Measurements from ENCODE around the gene OTOP1.
"Not testable (repeated sequence)": the region's sequence is repeated elsewhere in the genome, so short reads cannot be mapped to it uniquely, and the experiment has no call there.

The OTOP1 gene

DNA sequence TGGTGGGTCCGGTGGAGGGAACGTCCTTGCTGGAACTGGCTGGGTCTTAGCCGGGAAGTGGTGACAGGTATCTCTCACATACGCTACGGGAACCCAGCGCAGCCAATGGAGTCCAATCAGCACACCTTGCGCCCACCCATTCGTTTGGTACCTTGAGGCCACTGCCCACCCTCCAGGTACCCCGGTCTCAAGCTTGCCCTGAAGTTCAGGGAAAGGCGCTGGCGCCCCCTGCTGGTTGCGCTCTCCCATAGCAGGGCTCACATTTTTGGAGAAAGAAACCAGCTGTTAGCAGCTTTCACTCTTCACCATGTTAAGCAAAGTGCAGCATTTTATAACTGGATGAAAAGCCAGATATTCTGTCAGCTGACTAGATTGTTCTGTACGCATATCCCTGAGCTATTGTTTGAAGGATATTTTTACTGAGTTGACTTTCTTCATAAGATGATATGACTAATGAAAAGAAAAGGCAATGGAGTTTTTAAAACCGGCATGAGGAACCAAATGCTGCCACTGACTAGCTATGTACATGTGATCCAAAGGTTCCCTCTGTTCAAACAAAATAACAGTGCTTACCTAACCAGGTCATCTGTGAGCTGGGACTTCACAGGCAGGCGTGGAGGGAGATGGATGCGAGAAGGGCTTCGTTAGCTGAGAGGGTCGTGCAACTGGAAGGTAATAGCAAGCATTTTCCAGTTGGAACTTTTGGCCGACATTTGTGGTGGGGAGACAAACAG is 43.7 kb downstream of the OTOP1 start:
- Histone ChIP-seq H3K9ac (ENCODE audit: insufficient read length, low read depth) (no peak overlapping the region), H3K36me3 (ENCODE audit: insufficient read depth, insufficient read length, low read length) (no peaks in the 10 kb centered on the region), H3K9me3 (ENCODE audit: insufficient read depth, low read length) (no peaks in the 10 kb centered on the region), H3K4me1 (ENCODE audit: insufficient read depth, insufficient read length) (no peaks in the 10 kb centered on the region), H3K4me3 (ENCODE audit: insufficient read length, low read depth) (no peak overlapping the region), H3K27me3 (ENCODE audit: insufficient read depth, insufficient read length) (no peaks in the 10 kb centered on the region)
- DNase-seq (ENCODE audit: low read depth, low spot score), result peak; percentile 36
- no peak for TF ChIP-seq ZNF274 (IDR thresholded peaks at IDR 0.05; ENCODE audit: low read depth, low read length)
- no peak for TF ChIP-seq SUZ12 (IDR thresholded peaks at IDR 0.05; ENCODE audit: extremely low read depth, insufficient read depth, insufficient read length)
- TF ChIP-seq YY1 (IDR thresholded peaks at IDR 0.05; ENCODE audit: insufficient read depth, insufficient read length), result no peak

DNA sequence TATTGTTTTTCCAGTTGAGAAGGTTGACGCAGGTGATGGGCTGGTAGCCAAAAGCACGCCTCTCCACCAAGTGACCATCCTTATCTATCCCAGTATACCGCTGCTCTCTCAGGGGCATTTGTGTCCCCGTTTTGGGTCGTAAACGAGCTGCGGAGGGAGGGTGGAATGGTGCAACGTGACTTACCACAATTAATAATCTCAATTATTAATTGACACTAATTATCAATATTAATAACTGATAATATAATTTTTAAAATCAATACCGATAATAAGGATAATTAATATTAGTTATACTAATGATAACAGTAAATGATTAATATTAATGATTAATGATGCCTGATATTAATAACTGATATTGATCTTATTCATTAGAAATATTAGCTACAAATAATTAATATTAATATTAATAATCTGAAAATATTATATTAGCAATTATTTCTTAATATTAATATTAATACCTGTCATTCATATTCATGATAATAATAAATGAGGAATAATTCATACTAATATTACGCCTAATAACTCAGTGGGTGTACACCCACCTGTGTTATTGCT is 56.1 kb downstream of the OTOP1 start:
- no peak overlapping the region for H3K9ac ChIP-seq (ENCODE audit: insufficient read length, low read depth)
- H3K36me3 ChIP-seq (ENCODE audit: insufficient read depth, insufficient read length, low read length), result no peaks in the 10 kb centered on the region
- H3K9me3 ChIP-seq (ENCODE audit: insufficient read depth, low read length), result no peaks in the 10 kb centered on the region
- no peak for DNase-seq (ENCODE audit: low read depth, low spot score)
- no peak for TF ChIP-seq YY1 (IDR thresholded peaks at IDR 0.05; ENCODE audit: insufficient read depth, insufficient read length)
- TF ChIP-seq SUZ12 (IDR thresholded peaks at IDR 0.05; ENCODE audit: extremely low read depth, insufficient read depth, insufficient read length), result no peak
- TF ChIP-seq ZNF274 (IDR thresholded peaks at IDR 0.05; ENCODE audit: low read depth, low read length), result no peak
- H3K27me3 ChIP-seq (ENCODE audit: insufficient read depth, insufficient read length), result no peaks in the 10 kb centered on the region
- no peak overlapping the region for H3K4me3 ChIP-seq (ENCODE audit: insufficient read length, low read depth)
- peaks cover 5% of the 10 kb centered on the region for H3K4me1 ChIP-seq (ENCODE audit: insufficient read depth, insufficient read length)

DNA sequence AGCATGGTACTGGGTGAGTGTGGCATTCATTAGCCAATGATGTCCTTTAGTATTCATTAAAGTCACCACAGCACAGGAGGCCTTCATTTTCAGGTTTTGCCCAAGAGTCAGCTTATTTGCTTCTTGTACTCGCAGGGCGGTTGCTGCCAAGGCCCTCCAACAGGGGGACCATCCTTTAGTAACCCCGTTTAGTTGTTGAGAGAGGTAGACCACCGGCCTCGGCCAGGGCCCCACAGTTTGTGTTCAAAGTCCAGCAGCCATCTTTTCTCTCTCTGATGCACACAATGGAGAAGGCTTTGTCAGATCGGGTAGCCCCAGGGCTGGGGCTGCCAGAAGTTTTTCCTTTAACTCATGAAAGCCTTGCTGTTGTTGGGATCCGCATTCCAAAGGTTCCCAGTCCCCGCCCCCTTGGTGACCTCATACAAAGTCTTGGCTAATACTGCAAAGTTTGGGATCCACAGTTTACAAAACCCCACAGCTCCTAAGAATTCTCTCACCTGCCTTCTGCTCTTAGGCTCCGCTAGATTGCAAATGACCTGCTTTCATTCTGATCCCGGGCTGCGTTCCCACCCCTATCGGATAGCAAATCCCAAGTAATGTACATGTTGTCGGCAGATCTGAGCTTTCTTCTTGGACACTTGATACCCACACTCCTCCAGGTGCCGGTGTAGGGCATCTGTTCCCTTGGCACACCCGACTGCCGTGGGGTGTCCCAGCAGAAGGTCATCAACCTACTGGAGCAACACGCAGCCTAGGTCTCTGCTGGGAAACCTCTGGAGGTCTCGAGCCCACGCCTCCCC is 58.5 kb downstream of the OTOP1 start:
- peak; percentile 36 for DNase-seq (ENCODE audit: low read depth, low spot score)
- H3K36me3 ChIP-seq (ENCODE audit: insufficient read depth, insufficient read length, low read length); H3K27me3 ChIP-seq (ENCODE audit: insufficient read depth, insufficient read length); H3K4me3 ChIP-seq (ENCODE audit: insufficient read length, low read depth); H3K9ac ChIP-seq (ENCODE audit: insufficient read length, low read depth); H3K9me3 ChIP-seq (ENCODE audit: insufficient read depth, low read length); H3K4me1 ChIP-seq (ENCODE audit: insufficient read depth, insufficient read length): not testable (repeated sequence)

DNA sequence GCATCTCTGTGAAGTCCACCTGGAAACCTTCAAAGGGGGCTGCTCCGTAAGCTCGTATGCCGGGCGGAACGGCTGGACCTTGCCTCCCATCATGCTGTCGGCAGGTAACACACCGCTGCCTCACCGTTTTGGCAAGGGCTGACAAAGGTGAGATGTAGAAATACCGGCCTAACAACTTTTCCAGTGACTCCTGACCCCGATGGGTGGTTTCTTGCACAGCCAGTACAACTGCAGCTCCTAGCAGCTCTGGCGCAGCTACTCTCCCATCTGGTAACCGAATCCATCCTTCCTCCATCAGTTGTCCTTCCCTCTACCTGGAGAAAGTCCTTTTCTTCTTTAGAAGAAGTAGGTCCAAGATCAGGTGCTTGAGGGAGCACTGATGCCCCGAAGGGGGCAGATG is 59.7 kb downstream of the OTOP1 start:
- H3K4me3 ChIP-seq (ENCODE audit: insufficient read length, low read depth); DNase-seq (ENCODE audit: low read depth, low spot score); H3K4me1 ChIP-seq (ENCODE audit: insufficient read depth, insufficient read length); H3K27me3 ChIP-seq (ENCODE audit: insufficient read depth, insufficient read length); H3K9me3 ChIP-seq (ENCODE audit: insufficient read depth, low read length); H3K9ac ChIP-seq (ENCODE audit: insufficient read length, low read depth); H3K36me3 ChIP-seq (ENCODE audit: insufficient read depth, insufficient read length, low read length): not testable (repeated sequence)

DNA sequence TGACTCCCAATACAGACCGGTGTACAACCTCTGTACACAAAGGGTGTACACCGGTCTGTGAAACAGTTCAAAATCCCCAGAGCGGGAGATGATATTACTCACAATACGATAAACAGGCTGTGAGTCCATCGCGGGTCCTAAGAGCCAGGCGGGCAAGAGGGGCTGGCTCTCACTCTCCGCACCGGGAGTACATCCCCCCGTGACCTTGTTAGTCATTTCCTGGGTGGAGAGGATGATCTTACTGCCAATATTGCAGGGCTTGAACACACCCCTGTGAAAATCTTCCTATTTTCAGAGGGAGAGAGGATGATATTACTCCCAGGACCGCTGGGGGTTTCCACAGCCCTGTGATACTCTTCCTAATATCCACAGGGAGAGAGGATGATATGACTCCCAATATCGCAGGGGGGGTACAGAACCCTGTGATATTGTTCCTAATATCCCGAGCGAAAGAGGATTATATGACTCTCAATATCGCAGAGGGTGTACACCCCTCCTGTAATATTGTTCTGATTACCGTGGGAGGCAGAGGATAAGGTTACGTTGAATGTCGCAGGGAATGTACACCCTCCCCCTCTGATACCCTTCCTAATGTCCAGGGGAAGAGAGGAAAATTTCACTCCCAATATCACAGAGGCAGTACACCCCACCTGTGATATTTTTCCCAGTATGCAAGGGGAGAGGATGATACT is 60.9 kb downstream of the OTOP1 start:
- H3K36me3 ChIP-seq (ENCODE audit: insufficient read depth, insufficient read length, low read length); H3K27me3 ChIP-seq (ENCODE audit: insufficient read depth, insufficient read length); H3K4me1 ChIP-seq (ENCODE audit: insufficient read depth, insufficient read length); DNase-seq (ENCODE audit: low read depth, low spot score); H3K9me3 ChIP-seq (ENCODE audit: insufficient read depth, low read length); H3K9ac ChIP-seq (ENCODE audit: insufficient read length, low read depth); H3K4me3 ChIP-seq (ENCODE audit: insufficient read length, low read depth): not testable (repeated sequence)

DNA sequence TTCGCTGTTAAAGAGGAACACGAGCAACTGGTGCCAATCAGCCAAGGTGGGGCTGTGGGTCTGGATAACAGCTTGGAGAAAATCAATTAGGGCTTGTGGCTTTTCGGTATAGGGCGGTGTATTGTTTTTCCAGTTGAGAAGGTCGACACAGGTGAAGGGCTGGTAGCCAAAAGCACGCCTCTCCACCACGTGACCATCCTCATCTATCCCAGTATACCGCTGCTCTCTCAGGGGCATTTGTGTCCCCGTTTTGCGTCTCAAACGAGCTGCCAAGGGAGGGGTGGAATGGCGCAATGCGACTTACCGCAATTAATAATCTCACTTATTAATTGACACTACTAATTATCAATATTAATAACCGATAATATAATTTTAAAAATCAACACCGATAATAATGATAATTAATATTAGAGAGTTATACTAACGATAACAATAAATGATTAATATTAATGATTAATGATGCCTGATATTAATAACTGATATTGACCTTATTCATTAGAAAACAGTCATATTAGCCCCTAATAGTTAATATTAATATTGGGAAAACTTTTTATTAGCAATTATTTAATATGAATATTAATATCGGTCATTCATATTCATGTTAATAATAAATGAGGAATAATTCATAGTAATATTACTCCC is 62.1 kb downstream of the OTOP1 start:
- not testable (repeated sequence) for H3K36me3 ChIP-seq (ENCODE audit: insufficient read depth, insufficient read length, low read length); DNase-seq (ENCODE audit: low read depth, low spot score); H3K9me3 ChIP-seq (ENCODE audit: insufficient read depth, low read length); H3K4me1 ChIP-seq (ENCODE audit: insufficient read depth, insufficient read length); H3K27me3 ChIP-seq (ENCODE audit: insufficient read depth, insufficient read length); H3K9ac ChIP-seq (ENCODE audit: insufficient read length, low read depth); H3K4me3 ChIP-seq (ENCODE audit: insufficient read length, low read depth)

DNA sequence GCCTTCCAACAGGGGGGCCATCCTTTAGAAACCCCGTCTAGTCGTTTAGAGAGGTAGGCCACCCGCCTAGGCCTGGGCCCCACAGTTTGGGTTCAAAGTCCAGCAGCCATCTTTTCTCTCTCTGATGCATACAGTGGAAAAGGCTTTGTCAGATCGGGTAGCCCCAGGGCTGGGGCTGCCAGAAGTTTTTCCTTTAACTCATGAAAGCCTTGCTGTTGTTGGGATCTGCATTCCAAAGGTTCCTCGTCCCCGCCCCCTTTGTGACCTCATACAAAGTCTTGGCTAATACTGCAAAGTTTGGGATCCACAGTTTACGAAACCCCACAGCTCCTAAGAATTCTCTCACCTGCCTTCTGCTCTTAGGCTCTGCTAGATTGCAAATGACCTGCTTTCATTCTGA is 64.5 kb downstream of the OTOP1 start:
- peak; percentile 51 for DNase-seq (ENCODE audit: low read depth, low spot score)
- H3K9me3 ChIP-seq (ENCODE audit: insufficient read depth, low read length); H3K27me3 ChIP-seq (ENCODE audit: insufficient read depth, insufficient read length); H3K4me3 ChIP-seq (ENCODE audit: insufficient read length, low read depth); H3K4me1 ChIP-seq (ENCODE audit: insufficient read depth, insufficient read length); H3K36me3 ChIP-seq (ENCODE audit: insufficient read depth, insufficient read length, low read length); H3K9ac ChIP-seq (ENCODE audit: insufficient read length, low read depth): not testable (repeated sequence)

DNA sequence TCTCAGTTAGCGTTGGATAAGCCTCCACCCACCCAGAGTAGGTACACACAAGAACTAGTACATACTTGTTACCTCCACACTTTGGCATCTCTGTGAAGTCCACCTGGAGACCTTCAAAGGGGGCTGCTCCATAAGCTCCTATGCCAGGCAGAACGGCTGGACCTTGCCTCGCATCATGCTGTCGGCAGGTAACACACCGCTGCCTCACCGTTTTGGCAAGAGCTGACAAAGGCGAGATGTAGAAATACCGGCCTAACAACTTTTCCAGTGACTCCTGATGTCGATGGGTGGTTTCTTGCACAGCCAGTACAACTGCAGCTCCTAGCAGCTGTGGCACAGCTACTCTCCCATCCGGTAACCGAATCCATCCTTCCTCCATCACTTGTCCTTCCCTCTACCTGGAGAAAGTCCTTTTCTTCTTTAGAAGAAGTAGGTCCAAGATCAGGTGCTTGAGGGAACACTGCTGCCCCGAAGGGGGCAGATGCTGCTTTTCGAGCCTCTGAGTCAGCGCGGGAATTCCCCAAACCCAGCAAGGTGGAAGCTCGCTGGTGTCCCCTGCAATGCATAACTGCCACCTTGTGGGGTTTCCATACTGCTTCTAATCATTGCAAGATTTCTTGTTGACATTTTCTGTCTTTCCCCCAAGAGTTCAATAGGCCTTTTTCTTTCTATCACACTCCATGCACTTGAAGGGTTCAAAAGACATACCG is 65.6 kb downstream of the OTOP1 start:
- H3K4me3 ChIP-seq (ENCODE audit: insufficient read length, low read depth); H3K9me3 ChIP-seq (ENCODE audit: insufficient read depth, low read length); H3K4me1 ChIP-seq (ENCODE audit: insufficient read depth, insufficient read length); DNase-seq (ENCODE audit: low read depth, low spot score); H3K9ac ChIP-seq (ENCODE audit: insufficient read length, low read depth); H3K27me3 ChIP-seq (ENCODE audit: insufficient read depth, insufficient read length); H3K36me3 ChIP-seq (ENCODE audit: insufficient read depth, insufficient read length, low read length): not testable (repeated sequence)

DNA sequence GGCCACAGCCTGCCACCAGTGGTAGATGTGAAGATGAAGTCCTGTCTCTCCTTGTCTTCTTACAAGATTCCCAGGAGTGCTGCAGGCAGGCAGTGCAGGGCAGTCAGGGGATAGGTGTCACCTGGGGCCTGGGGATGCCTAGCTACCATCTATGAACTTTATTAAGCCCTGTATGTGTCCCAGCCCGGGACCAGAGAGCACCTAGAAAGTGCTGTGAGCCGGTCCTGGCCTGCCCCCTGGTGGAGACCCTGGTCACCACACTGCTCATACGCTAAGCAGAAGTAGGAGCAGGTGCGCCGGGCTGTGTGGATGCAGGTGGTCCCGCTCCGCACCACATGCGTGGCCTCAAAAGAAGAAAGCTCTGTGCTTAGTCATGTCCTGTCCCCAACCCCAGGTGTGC is 81.1 kb downstream of the OTOP1 start:
- not testable (repeated sequence) for H3K4me1 ChIP-seq (ENCODE audit: insufficient read depth, insufficient read length); H3K36me3 ChIP-seq (ENCODE audit: insufficient read depth, insufficient read length, low read length); H3K9me3 ChIP-seq (ENCODE audit: insufficient read depth, low read length); H3K4me3 ChIP-seq (ENCODE audit: insufficient read length, low read depth); H3K9ac ChIP-seq (ENCODE audit: insufficient read length, low read depth)
- H3K27me3 ChIP-seq (ENCODE audit: insufficient read depth, insufficient read length), result peaks cover 22% of the 10 kb centered on the region
- peak; percentile 39 for DNase-seq (ENCODE audit: low read depth, low spot score)

DNA sequence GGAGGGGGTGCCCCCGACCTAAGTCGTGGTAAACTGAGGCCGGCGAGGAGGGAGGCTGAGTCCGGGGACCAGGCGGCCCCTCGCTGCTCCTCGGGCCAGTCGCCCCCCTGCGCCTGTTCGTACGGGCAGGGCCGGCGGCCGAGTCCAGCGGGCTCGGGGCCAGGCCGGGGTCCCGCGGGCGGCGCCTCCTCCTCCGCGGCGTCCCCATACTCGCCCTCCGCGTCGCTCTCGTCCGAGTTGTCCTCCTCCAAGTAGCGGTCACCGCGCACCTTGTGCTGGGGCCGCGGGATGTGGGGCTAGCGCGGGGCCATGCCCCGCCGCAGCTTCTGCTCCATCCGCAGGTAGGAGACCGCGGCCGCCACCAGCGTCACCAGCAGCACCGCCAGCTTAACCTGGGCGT is 83.4 kb downstream of the OTOP1 start:
- not testable (repeated sequence) for H3K4me1 ChIP-seq (ENCODE audit: insufficient read depth, insufficient read length); DNase-seq (ENCODE audit: low read depth, low spot score); H3K36me3 ChIP-seq (ENCODE audit: insufficient read depth, insufficient read length, low read length); H3K9me3 ChIP-seq (ENCODE audit: insufficient read depth, low read length)
- peaks cover 22% of the 10 kb centered on the region for H3K27me3 ChIP-seq (ENCODE audit: insufficient read depth, insufficient read length)
- H3K9ac ChIP-seq (ENCODE audit: insufficient read length, low read depth), result peak overlapping the region; percentile 77
- peak overlapping the region; percentile 53 for H3K4me3 ChIP-seq (ENCODE audit: insufficient read length, low read depth)
